Vagina (tissue), 2 donors: Measurements from ENCODE around the gene CACNG7. TPM values are rescaled to one million over a fixed set of nuclear protein-coding genes. Genes with fewer than 3 reads are reported as not detected.

Experiments used
- DNase-seq, 2 donors: peaks; one replicate each; pipeline ENCODE4 v3.0.0-alpha.2; 2017; ENCODE audit errors: extremely low spot score in 2 of 2
- H3K27ac ChIP-seq: fragments of 200-600 bp; sonication (generic); one replicate; pipeline ENCODE4 v1.5.1; 2019
- H3K27me3 ChIP-seq: fragments of 200-600 bp; sonication (generic); one replicate; pipeline ENCODE4 v1.5.1; 2019
- H3K36me3 ChIP-seq, 2 donors: fragments of 200-600 bp; sonication (generic); one replicate each; pipeline ENCODE4 v1.5.1; 2017 to 2019
- H3K4me1 ChIP-seq: fragments of 200-600 bp; sonication (generic); one replicate; pipeline ENCODE4 v1.5.1; 2019
- H3K4me3 ChIP-seq, 2 donors: fragments of 200-600 bp; sonication (generic); 1 replicate in 1 of 2; 2 replicates in 1 of 2; pipeline ENCODE4 v1.5.1; 2016 to 2019
- H3K9me3 ChIP-seq: fragments of 200-600 bp; sonication (generic); one replicate; pipeline ENCODE4 v1.5.1; 2019
- CTCF ChIP-seq, 3 experiments: fragments of 450-650 bp in 2 of 3; fragments of 200-600 bp in 1 of 3; sonication (generic) in 1 of 3; IDR thresholded peaks; one replicate each; pipeline ENCODE4 v1.5.1; 2017 to 2019; ENCODE audit warnings: antibody characterized with exemption in 3 of 3, mild to moderate bottlenecking in 2 of 3, moderate library complexity in 2 of 3
- POLR2A ChIP-seq, 2 donors: fragments of 450-650 bp; IDR thresholded peaks; one replicate each; pipeline ENCODE4 v1.6.1; 2017; ENCODE audit warnings: antibody characterized with exemption in 2 of 2, mild to moderate bottlenecking in 2 of 2, moderate library complexity in 2 of 2
- POLR2AphosphoS5 ChIP-seq, 2 donors: sonication (generic); formaldehyde crosslinking; IDR thresholded peaks; one replicate each; pipeline ENCODE4 v1.9.0; 2017; ENCODE audit warnings: antibody characterized with exemption in 2 of 2, mild to moderate bottlenecking in 2 of 2, low read depth in 1 of 2; ENCODE audit not compliant: insufficient read depth in 1 of 2
- intact Hi-C: fragments of 100-400 bp; cut with DNase I; formaldehyde crosslinking; loops from one replicate; pipeline ENCODE4 v1.15.1; 2023
- total RNA-seq: library from RNA; depleted of rRNA; stranded (reverse); fragments of >200 nt; gene quantifications from one replicate; pipeline ENCODE4 v1.2.3, GENCODE V29; 2016

CACNG7 gene
- total RNA-seq, 1 donor from 2014 or later, result not detected

GRCh38 chr19:53909471-53910169 lies 542 bp downstream of the CACNG7 start:
- H3K36me3 ChIP-seq, result no peaks in the 10 kb centered on the region
- intact Hi-C loops, result no loop called here
- no peak overlapping the region for H3K4me3 ChIP-seq
- DNase-seq, result no peak
- peaks cover 24% of the 10 kb centered on the region for H3K4me1 ChIP-seq
- no peaks in the 10 kb centered on the region for H3K9me3 ChIP-seq
- H3K27ac ChIP-seq, result no peak overlapping the region
- TF ChIP-seq CTCF (IDR thresholded peaks at IDR 0.05) (no peak), POLR2AphosphoS5 (IDR thresholded peaks at IDR 0.05; ENCODE audit: insufficient read depth in 1 of 2, low read depth in 1 of 2) (no peak), POLR2A (IDR thresholded peaks at IDR 0.05) (no peak)
- peaks cover 34% of the 10 kb centered on the region for H3K27me3 ChIP-seq

- DNase-seq, result no peak
- TF ChIP-seq POLR2A (IDR thresholded peaks at IDR 0.05) (no peak), POLR2AphosphoS5 (IDR thresholded peaks at IDR 0.05; ENCODE audit: insufficient read depth in 1 of 2, low read depth in 1 of 2) (no peak), CTCF (IDR thresholded peaks at IDR 0.05) (no peak)
- peaks cover 24% of the 10 kb centered on the region for H3K4me1 ChIP-seq
- no peaks in the 10 kb centered on the region for H3K9me3 ChIP-seq
- no peak overlapping the region for H3K27ac ChIP-seq
- intact Hi-C loops, result no loop called here
- no peaks in the 10 kb centered on the region for H3K36me3 ChIP-seq
- peaks cover 34% of the 10 kb centered on the region for H3K27me3 ChIP-seq
- no peak overlapping the region for H3K4me3 ChIP-seq
These were observed 1.1 kb downstream of the CACNG7 start for GRCh38 chr19:53910170-53910518.

GRCh38 chr19:53912653-53913052 lies 3.6 kb downstream of the CACNG7 start:
- intact Hi-C loops, result no loop called here
- Histone ChIP-seq H3K36me3 (no peaks in the 10 kb centered on the region), H3K27ac (no peak overlapping the region), H3K27me3 (peaks cover 20% of the 10 kb centered on the region), H3K9me3 (no peaks in the 10 kb centered on the region), H3K4me3 (no peak overlapping the region), H3K4me1 (peaks cover 10% of the 10 kb centered on the region)
- no peak for DNase-seq
- no peak for TF ChIP-seq POLR2A (IDR thresholded peaks at IDR 0.05)
- no peak for TF ChIP-seq CTCF (IDR thresholded peaks at IDR 0.05)
- TF ChIP-seq POLR2AphosphoS5 (IDR thresholded peaks at IDR 0.05; ENCODE audit: insufficient read depth in 1 of 2, low read depth in 1 of 2), result no peak

GRCh38 chr19:53915000-53915399 lies 5.9 kb downstream of the CACNG7 start:
- intact Hi-C loops, result no loop called here
- Histone ChIP-seq H3K36me3 (no peaks in the 10 kb centered on the region), H3K27me3 (peaks cover 3% of the 10 kb centered on the region), H3K9me3 (no peaks in the 10 kb centered on the region), H3K4me3 (no peak overlapping the region), H3K4me1 (no peaks in the 10 kb centered on the region), H3K27ac (no peak overlapping the region)
- DNase-seq, result no peak
- TF ChIP-seq CTCF (IDR thresholded peaks at IDR 0.05), result no peak
- no peak for TF ChIP-seq POLR2AphosphoS5 (IDR thresholded peaks at IDR 0.05; ENCODE audit: insufficient read depth in 1 of 2, low read depth in 1 of 2)
- no peak for TF ChIP-seq POLR2A (IDR thresholded peaks at IDR 0.05)

- H3K4me3 ChIP-seq, result no peak overlapping the region
- no peak for DNase-seq
- no peaks in the 10 kb centered on the region for H3K27me3 ChIP-seq
- H3K36me3 ChIP-seq, result no peaks in the 10 kb centered on the region
- intact Hi-C loops, result no loop called here
- H3K27ac ChIP-seq, result no peak overlapping the region
- H3K9me3 ChIP-seq, result no peaks in the 10 kb centered on the region
- no peak for TF ChIP-seq POLR2AphosphoS5 (IDR thresholded peaks at IDR 0.05; ENCODE audit: insufficient read depth in 1 of 2, low read depth in 1 of 2)
- TF ChIP-seq POLR2A (IDR thresholded peaks at IDR 0.05), result no peak
- no peak for TF ChIP-seq CTCF (IDR thresholded peaks at IDR 0.05)
- H3K4me1 ChIP-seq, result no peaks in the 10 kb centered on the region
These were observed 6.9 kb downstream of the CACNG7 start for GRCh38 chr19:53916004-53916403.
